Measurements from ENCODE around the gene MOCOS.
"Not testable (repeated sequence)": the region's sequence is repeated elsewhere in the genome, so short reads cannot be mapped to it uniquely, and the experiment has no call there.

- TF ChIP-seq, protein P1, sequence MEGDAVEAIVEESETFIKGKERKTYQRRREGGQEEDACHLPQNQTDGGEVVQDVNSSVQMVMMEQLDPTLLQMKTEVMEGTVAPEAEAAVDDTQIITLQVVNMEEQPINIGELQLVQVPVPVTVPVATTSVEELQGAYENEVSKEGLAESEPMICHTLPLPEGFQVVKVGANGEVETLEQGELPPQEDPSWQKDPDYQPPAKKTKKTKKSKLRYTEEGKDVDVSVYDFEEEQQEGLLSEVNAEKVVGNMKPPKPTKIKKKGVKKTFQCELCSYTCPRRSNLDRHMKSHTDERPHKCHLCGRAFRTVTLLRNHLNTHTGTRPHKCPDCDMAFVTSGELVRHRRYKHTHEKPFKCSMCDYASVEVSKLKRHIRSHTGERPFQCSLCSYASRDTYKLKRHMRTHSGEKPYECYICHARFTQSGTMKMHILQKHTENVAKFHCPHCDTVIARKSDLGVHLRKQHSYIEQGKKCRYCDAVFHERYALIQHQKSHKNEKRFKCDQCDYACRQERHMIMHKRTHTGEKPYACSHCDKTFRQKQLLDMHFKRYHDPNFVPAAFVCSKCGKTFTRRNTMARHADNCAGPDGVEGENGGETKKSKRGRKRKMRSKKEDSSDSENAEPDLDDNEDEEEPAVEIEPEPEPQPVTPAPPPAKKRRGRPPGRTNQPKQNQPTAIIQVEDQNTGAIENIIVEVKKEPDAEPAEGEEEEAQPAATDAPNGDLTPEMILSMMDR (IDR thresholded peaks at IDR 0.05 in 8 of 11, conservative IDR thresholded peaks at IDR 0.05 in 3 of 11) = not testable (repeated sequence)
- TF ChIP-seq POLR2AphosphoS5, POLR2A (IDR thresholded peaks at IDR 0.05): not testable (repeated sequence)
Measured at GRCh38 chr18:36168296-36168695, 19.0 kb upstream of the MOCOS start.
